Measurements from ENCODE around the gene SORBS1. TPM values are rescaled to one million over a fixed set of nuclear protein-coding genes. Genes with fewer than 3 reads are reported as not detected.

Gene SORBS1
- total and polyA plus RNA-seq, 2 of the 13 experiments (the other 11 are each of a cell fraction or from before 2014, with no cell fraction given), result 16.8 to 39.8 TPM

- TF ChIP-seq ZHX2 (IDR thresholded peaks at IDR 0.05; ENCODE audit: low read depth) (no peak), ZHX2 (CRISPR knock-in tag; IDR thresholded peaks at IDR 0.05; ENCODE audit: borderline replicate concordance) (no peak), NCOA1 (CRISPR knock-in tag; IDR thresholded peaks at IDR 0.05) (no peak), ZNF431 (CRISPR knock-in tag; IDR thresholded peaks at IDR 0.05; ENCODE audit: borderline replicate concordance, low read depth) (no peak), HDAC2 (CRISPR knock-in tag; IDR thresholded peaks at IDR 0.05) (peak; percentile 82), ARID3A (IDR thresholded peaks at IDR 0.05; ENCODE audit: low read depth, low read length) (peak; percentile 88), BCL3 (CRISPR knock-in tag; IDR thresholded peaks at IDR 0.05) (no peak), HES4 (CRISPR knock-in tag; IDR thresholded peaks at IDR 0.05; ENCODE audit: borderline replicate concordance) (no peak), ZNF615 (CRISPR knock-in tag; IDR thresholded peaks at IDR 0.05; ENCODE audit: borderline replicate concordance) (0 out of 2 replicates have a peak, but pooled peaks have one; percentile 48), MEIS2 (CRISPR knock-in tag; IDR thresholded peaks at IDR 0.05) (peak; percentile 19; the same call in 1 of the 2 replicates), POLR2A (IDR thresholded peaks at IDR 0.05; ENCODE audit: insufficient read depth in 1 of 2, low read depth in 2 of 2, low read length in 2 of 2) (peak in 1 of 2 experiments; percentile 17; a peak in 1 of 4 replicates), ZNF850 (CRISPR knock-in tag; conservative IDR thresholded peaks at IDR 0.05) (no peak), CCDC6 (CRISPR knock-in tag; IDR thresholded peaks at IDR 0.05) (peak; percentile 57; the same call in 1 of the 2 replicates), SMAD3 (CRISPR knock-in tag; IDR thresholded peaks at IDR 0.05) (peak; percentile 62; the same call in 1 of the 2 replicates), THRA (CRISPR knock-in tag; IDR thresholded peaks at IDR 0.05; ENCODE audit: borderline replicate concordance) (peak; percentile 96; the same call in 1 of the 2 replicates)
These were observed 287.5 kb downstream of the SORBS1 start (continued) for GRCh38 chr10:95273393-95274312.
